Tibial artery (tissue), 4 donors: ENCODE data around the gene PXYLP1.

Source experiments
- DNase-seq, 2 donors: peaks; one replicate each; pipeline ENCODE4 v3.0.0-alpha.2; 2019
- H3K27ac ChIP-seq, 2 donors: fragments of 200-600 bp; sonication (generic) in 1 of 2; 1 replicate in 1 of 2; 2 replicates in 1 of 2; pipeline ENCODE4 v1.5.1; 2018 to 2019; ENCODE audit warnings: mild to moderate bottlenecking in 1 of 2
- H3K27me3 ChIP-seq, 2 donors: fragments of 200-600 bp; sonication (generic) in 1 of 2; one replicate each; pipeline versions ENCODE4 v1.5.1 to v1.6.0; 2016 to 2019
- H3K36me3 ChIP-seq, 3 donors: fragments of 200-600 bp; sonication (generic) in 2 of 3; one replicate each; pipeline ENCODE4 v1.5.1; 2016 to 2019; ENCODE audit warnings: mild to moderate bottlenecking in 2 of 3
- H3K4me1 ChIP-seq, 4 donors: fragments of 200-600 bp; sonication (generic) in 2 of 4; 1 replicate in 3 of 4; 2 replicates in 1 of 4; pipeline ENCODE4 v1.5.1; 2016 to 2019
- H3K4me3 ChIP-seq, 2 donors: fragments of 200-600 bp; sonication (generic) in 1 of 2; 1 replicate in 1 of 2; 2 replicates in 1 of 2; pipeline ENCODE4 v1.5.1; 2018 to 2019; ENCODE audit warnings: mild to moderate bottlenecking in 2 of 2
- H3K9me3 ChIP-seq, 3 donors: fragments of 200-600 bp; sonication (generic) in 1 of 3; one replicate each; pipeline ENCODE4 v1.5.1; 2016 to 2019
- CTCF ChIP-seq, 2 experiments: fragments of 200-600 bp in 1 of 2; fragments of 450-650 bp in 1 of 2; IDR thresholded peaks; one replicate each; pipeline ENCODE4 v1.5.1; 2017 to 2019; ENCODE audit warnings: antibody characterized with exemption in 2 of 2, mild to moderate bottlenecking in 1 of 2, moderate library complexity in 1 of 2
- intact Hi-C: fragments of 100-400 bp; cut with DNase I; formaldehyde crosslinking; loops from one replicate; pipeline ENCODE4 v1.15.0; 2023; ENCODE audit warnings: low total_unique reads

Gene PXYLP1

GRCh38 chr3:141271279-141272030, 39.8 kb downstream of the PXYLP1 start:
- H3K4me3 ChIP-seq, result no peak overlapping the region

GRCh38 chr3:141272906-141273662, 41.5 kb downstream of the PXYLP1 start:
- H3K4me3 ChIP-seq, result no peak overlapping the region
- no peak overlapping the region for H3K27ac ChIP-seq
- no peak for TF ChIP-seq CTCF (IDR thresholded peaks at IDR 0.05)
- H3K9me3 ChIP-seq, result no peaks in the 10 kb centered on the region
- peaks cover 0 to 22% (median 5%) of the 10 kb centered on the region in 4 donors for H3K4me1 ChIP-seq
- no peak for DNase-seq
- no peaks in the 10 kb centered on the region for H3K27me3 ChIP-seq
- no peaks in the 10 kb centered on the region for H3K36me3 ChIP-seq
- intact Hi-C loops, result no loop called here

More at GRCh38 chr3:141271279-141272030, 39.8 kb downstream of the PXYLP1 start:
- no peak for TF ChIP-seq CTCF (IDR thresholded peaks at IDR 0.05)
- DNase-seq, result no peak
- no peaks in the 10 kb centered on the region for H3K27me3 ChIP-seq
- H3K36me3 ChIP-seq, result no peaks in the 10 kb centered on the region
- no peaks in the 10 kb centered on the region for H3K9me3 ChIP-seq
- H3K27ac ChIP-seq, result no peak overlapping the region
- H3K4me1 ChIP-seq, result peaks cover 0 to 28% (median 6%) of the 10 kb centered on the region in 4 donors
- intact Hi-C loops, result no loop called here

- no peaks in the 10 kb centered on the region for H3K27me3 ChIP-seq
Measured at GRCh38 chr3:141273700-141274410, 42.2 kb downstream of the PXYLP1 start.

GRCh38 chr3:141274411-141275031, 42.9 kb downstream of the PXYLP1 start:
- no peak for DNase-seq
- TF ChIP-seq CTCF (IDR thresholded peaks at IDR 0.05), result no peak
- H3K36me3 ChIP-seq, result no peaks in the 10 kb centered on the region
- intact Hi-C loops, result loop anchor here (5.0 kb wide), 1 partner anchor 42 kb away; the partner anchor contains the start of gene PXYLP1
- no peaks in the 10 kb centered on the region for H3K27me3 ChIP-seq
- H3K4me3 ChIP-seq, result no peak overlapping the region
- H3K27ac ChIP-seq, result no peak overlapping the region
- no peaks in the 10 kb centered on the region for H3K9me3 ChIP-seq
- H3K4me1 ChIP-seq, result peaks cover under 1 to 32% (median 14%) of the 10 kb centered on the region in 4 donors

More at GRCh38 chr3:141273700-141274410, 42.2 kb downstream of the PXYLP1 start:
- H3K36me3 ChIP-seq, result no peaks in the 10 kb centered on the region
- no peak for DNase-seq
- H3K4me3 ChIP-seq, result no peak overlapping the region
- intact Hi-C loops, result no loop called here
- H3K9me3 ChIP-seq, result no peaks in the 10 kb centered on the region
- H3K27ac ChIP-seq, result no peak overlapping the region
- no peak for TF ChIP-seq CTCF (IDR thresholded peaks at IDR 0.05)
- H3K4me1 ChIP-seq, result peaks cover 0 to 25% (median 7%) of the 10 kb centered on the region in 4 donors

- DNase-seq, result no peak
- H3K27ac ChIP-seq, result no peak overlapping the region
- H3K36me3 ChIP-seq, result no peaks in the 10 kb centered on the region
- no peaks in the 10 kb centered on the region for H3K9me3 ChIP-seq
- peaks cover 3 to 37% (median 19%) of the 10 kb centered on the region in 4 donors for H3K4me1 ChIP-seq
- H3K27me3 ChIP-seq, result no peaks in the 10 kb centered on the region
- intact Hi-C loops, result loop anchor here (5.0 kb wide), 1 partner anchor 43 kb away; the partner anchor contains the start of gene PXYLP1
- no peak for TF ChIP-seq CTCF (IDR thresholded peaks at IDR 0.05)
- no peak overlapping the region for H3K4me3 ChIP-seq
Measured at GRCh38 chr3:141275032-141275422, 43.4 kb downstream of the PXYLP1 start.
